OCI-LY3 (cell line): ENCODE measurements around the gene TBRG4.

Experiments
- H2AFZ ChIP-seq: fragments of 200-600, 300-600 bp; shearing (Covaris generic); 2 replicates; pipeline ENCODE4 v1.6.0; 2014; ENCODE audit warnings: antibody characterized with exemption, low read depth, low read length
- H3K27ac ChIP-seq: fragments of 200-600, 300-600 bp; sonication (generic); 2 replicates; pipeline ENCODE4 v1.5.1; 2014; ENCODE audit warnings: mild to moderate bottlenecking, low read length, moderate library complexity, mixed read lengths
- H3K27me3 ChIP-seq: fragments of 200-600, 300-600 bp; sonication (generic); 2 replicates; pipeline ENCODE4 v1.6.1; 2014; ENCODE audit warnings: low read depth, low read length, mixed read lengths
- H3K36me3 ChIP-seq: fragments of 200-600, 300-600 bp; sonication (generic); replicated peaks from 2 replicates; pipeline ENCODE3; 2014; ENCODE audit warnings: low read depth, low read length, mixed read lengths
- H3K4me1 ChIP-seq: fragments of 300-600, 200-600 bp; sonication (generic); 2 replicates; pipeline ENCODE4 v1.6.1; 2014; ENCODE audit warnings: low read length, mixed read lengths
- H3K4me2 ChIP-seq: fragments of 200-600, 300-600 bp; sonication (generic); 2 replicates; pipeline ENCODE4 v1.6.1; 2014; ENCODE audit warnings: low read length, mixed read lengths
- H3K4me3 ChIP-seq: fragments of 300-600, 200-600 bp; sonication (generic); 2 replicates; pipeline ENCODE4 v1.5.1; 2014; ENCODE audit warnings: antibody characterized with exemption, mild to moderate bottlenecking, low read length, moderate library complexity
- H3K79me2 ChIP-seq: fragments of 300-600, 200-600 bp; shearing (Covaris generic); 2 replicates; pipeline ENCODE4 v1.6.1; 2014; ENCODE audit warnings: mild to moderate bottlenecking, low read length, mixed read lengths
- H3K9ac ChIP-seq: fragments of 300-600, 200-600 bp; shearing (Covaris generic); 2 replicates; pipeline ENCODE4 v1.6.0; 2014; ENCODE audit warnings: mild to moderate bottlenecking, low read length, moderate library complexity
- H3K9me3 ChIP-seq: fragments of 200-600, 300-600 bp; shearing (Covaris generic); 2 replicates; pipeline ENCODE4 v1.6.1; 2014; ENCODE audit warnings: low read length, mixed read lengths; ENCODE audit not compliant: insufficient read depth
- H4K20me1 ChIP-seq: fragments of 200-600, 300-600 bp; sonication (generic); 2 replicates; pipeline ENCODE4 v1.6.1; 2016; ENCODE audit warnings: low read length, mixed read lengths; ENCODE audit not compliant: insufficient read depth
- CTCF ChIP-seq: fragments of 200-600, 300-600 bp; sonication (generic); IDR thresholded peaks from 2 replicates; pipeline ENCODE4 v1.5.1; 2014; ENCODE audit warnings: antibody characterized with exemption, low read length, low read depth
- EZH2phosphoT487 ChIP-seq: fragments of 200-600 bp; shearing (Covaris generic); IDR thresholded peaks from 2 replicates; pipeline ENCODE4 v1.6.1; 2018; ENCODE audit warnings: antibody characterized with exemption, mixed run types, low read depth

TBRG4 gene

GRCh38 chr7:45099891-45100760 lies 11.4 kb downstream of the TBRG4 start:
- Histone ChIP-seq H3K9ac (no peak overlapping the region), H3K9me3 (no peaks in the 10 kb centered on the region), H3K4me1 (no peaks in the 10 kb centered on the region), H3K4me2 (no peak overlapping the region), H3K27me3 (no peaks in the 10 kb centered on the region), H3K27ac (no peak overlapping the region), H3K36me3 (peaks cover 67% of the 10 kb centered on the region), H3K4me3 (no peak overlapping the region), H3K79me2 (no peaks in the 10 kb centered on the region; the same call in 1 of the 2 replicates), H2AFZ (no peak overlapping the region), H4K20me1 (peaks cover 5% of the 10 kb centered on the region)
- TF ChIP-seq CTCF = no peak
- TF ChIP-seq EZH2phosphoT487 = no peak

- Histone ChIP-seq H3K27me3 (no peaks in the 10 kb centered on the region), H3K9me3 (no peaks in the 10 kb centered on the region), H3K4me2 (no peak overlapping the region), H4K20me1 (no peaks in the 10 kb centered on the region; the same call in 1 of the 2 replicates), H3K4me3 (no peak overlapping the region), H3K79me2 (no peaks in the 10 kb centered on the region), H3K4me1 (no peaks in the 10 kb centered on the region), H3K36me3 (peaks cover 58% of the 10 kb centered on the region), H2AFZ (no peak overlapping the region), H3K27ac (no peak overlapping the region), H3K9ac (no peak overlapping the region)
- no peak for TF ChIP-seq EZH2phosphoT487
- TF ChIP-seq CTCF = no peak
Observed at GRCh38 chr7:45098983-45099839, 12.3 kb downstream of the TBRG4 start.

GRCh38 chr7:45092931-45093235 lies 18.6 kb downstream of the TBRG4 start:
- Histone ChIP-seq H2AFZ (no peak overlapping the region), H3K4me1 (no peaks in the 10 kb centered on the region), H3K79me2 (no peaks in the 10 kb centered on the region), H3K9ac (no peak overlapping the region), H3K36me3 (peaks cover 2% of the 10 kb centered on the region), H3K4me2 (no peak overlapping the region), H3K9me3 (no peaks in the 10 kb centered on the region), H3K27ac (no peak overlapping the region), H3K4me3 (no peak overlapping the region), H4K20me1 (no peaks in the 10 kb centered on the region), H3K27me3 (no peaks in the 10 kb centered on the region)
- no peak for TF ChIP-seq CTCF
- no peak for TF ChIP-seq EZH2phosphoT487
